GM12873 (cell line): ENCODE results near the gene RCBTB1.

Experiments
- TF ChIP-seq, protein P1 (sequence below): IDR thresholded peaks from 2 replicates; pipeline ENCODE4 v1.5.1; 2012; ENCODE audit warnings: low read depth, mild to moderate bottlenecking, moderate library complexity, low read length, control low read depth; ENCODE audit not compliant: insufficient read depth; ENCODE audit errors: missing control alignments

The RCBTB1 gene

DNA sequence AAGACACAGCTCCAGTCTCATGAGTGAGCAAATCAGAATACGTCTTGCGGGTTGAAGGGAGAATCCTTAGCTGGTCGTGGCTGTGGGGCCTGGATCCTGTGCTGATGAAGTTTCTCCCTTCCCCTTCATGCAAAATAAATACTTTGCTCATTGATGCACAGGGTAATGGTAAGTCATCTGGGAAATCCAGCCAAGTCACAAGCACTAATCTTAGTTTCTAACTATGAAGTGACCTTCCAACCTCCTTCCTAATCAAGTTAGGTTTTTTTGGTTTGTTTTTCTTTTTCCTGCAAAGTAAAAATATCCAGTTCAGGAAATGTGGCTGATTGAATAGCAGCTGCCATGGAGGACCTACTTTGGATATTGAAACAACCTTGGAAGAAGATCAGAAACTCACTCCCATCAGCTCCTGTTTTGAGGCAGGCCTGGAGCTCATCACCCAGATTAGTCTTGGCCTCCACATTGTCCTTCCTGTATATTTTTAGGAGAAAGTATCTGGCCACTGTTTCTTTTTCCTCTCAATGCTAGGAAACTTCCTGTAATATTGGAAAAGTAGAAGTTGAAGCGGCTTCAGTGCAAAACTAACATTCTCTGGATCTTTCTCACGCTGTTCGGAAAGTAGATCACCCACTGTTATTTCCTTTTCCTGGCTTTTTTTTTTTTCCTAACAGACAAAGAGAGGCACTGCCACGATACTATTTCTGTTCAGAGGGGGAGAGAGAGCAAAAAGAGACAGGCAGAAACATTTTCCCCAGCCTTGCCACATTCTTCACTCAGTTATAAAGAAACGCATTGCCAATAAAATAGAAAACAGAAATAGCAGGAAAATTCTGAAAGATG, 30.7 kb upstream of the RCBTB1 start:
- TF ChIP-seq, protein P1, sequence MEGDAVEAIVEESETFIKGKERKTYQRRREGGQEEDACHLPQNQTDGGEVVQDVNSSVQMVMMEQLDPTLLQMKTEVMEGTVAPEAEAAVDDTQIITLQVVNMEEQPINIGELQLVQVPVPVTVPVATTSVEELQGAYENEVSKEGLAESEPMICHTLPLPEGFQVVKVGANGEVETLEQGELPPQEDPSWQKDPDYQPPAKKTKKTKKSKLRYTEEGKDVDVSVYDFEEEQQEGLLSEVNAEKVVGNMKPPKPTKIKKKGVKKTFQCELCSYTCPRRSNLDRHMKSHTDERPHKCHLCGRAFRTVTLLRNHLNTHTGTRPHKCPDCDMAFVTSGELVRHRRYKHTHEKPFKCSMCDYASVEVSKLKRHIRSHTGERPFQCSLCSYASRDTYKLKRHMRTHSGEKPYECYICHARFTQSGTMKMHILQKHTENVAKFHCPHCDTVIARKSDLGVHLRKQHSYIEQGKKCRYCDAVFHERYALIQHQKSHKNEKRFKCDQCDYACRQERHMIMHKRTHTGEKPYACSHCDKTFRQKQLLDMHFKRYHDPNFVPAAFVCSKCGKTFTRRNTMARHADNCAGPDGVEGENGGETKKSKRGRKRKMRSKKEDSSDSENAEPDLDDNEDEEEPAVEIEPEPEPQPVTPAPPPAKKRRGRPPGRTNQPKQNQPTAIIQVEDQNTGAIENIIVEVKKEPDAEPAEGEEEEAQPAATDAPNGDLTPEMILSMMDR = no peak

DNA sequence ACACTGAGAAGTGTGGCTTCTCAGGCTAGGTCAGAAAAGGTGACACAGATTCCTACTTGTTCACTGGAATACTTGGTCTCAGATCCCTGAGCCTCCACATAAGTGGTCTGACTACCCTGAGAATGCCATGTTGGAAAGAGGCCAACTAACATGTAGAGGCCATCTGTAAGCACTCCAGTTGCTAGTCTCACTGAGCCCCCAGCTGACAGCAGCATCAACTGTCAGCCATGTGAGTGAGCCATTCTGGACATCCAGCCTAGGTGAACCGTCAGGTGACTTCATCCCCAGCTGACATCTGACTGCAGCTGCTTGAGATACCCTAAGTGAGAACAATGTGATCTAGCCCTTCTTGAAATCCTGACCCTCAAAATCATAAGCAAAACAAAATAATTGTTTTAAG, 24.8 kb upstream of the RCBTB1 start:
- TF ChIP-seq, protein P1 = no peak

DNA sequence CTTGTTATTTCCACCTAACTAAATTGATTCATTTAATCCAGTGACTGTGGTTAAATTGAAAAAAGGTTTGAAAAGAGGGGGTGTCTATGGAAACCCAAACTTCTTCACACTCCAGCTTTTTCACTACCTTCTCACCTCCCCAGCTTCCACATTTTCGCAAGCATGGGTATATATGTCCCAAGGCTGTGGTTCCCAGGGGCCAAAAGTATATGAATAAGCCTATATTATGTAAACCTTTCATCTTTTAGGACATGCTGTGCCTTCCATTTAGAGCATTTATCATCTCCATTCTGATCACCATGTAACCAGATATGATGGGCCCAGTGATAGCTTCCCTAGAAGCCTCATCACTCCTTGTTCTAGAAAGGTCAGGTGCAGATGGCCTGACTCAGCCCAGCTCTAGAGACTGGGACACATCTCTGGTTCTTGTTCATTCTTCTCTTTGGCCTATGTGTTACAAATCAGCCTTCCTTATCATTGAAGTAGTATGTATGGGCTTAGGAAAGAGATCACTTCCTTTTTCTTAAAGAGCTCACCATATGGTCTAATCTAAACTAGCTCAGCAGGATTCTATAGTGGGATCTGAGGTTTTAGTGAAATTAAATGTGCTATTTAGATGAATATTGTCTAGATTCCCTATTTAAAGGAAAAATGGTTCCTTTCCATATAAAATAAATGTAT, 23.4 kb upstream of the RCBTB1 start:
- TF ChIP-seq, protein P1 = no peak

DNA sequence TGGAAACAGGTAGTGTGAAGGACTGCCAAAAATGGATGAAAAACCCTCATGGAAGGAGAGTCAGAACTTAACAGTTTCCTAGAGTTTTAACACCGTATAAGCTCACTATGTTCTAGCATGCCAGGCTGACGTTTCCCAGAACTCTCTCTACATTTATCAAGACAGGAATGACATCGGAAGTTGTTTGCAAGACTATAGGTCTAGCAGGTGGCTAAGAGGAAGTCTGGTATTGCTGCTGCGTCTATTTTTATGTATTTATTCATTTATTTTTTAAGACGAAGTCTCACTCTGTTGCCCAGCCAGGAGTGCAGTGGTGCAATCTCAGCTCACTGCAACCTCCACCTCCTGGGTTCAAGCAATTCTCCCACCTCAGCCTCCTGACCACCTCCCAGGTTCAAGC, 22.4 kb upstream of the RCBTB1 start:
- TF ChIP-seq, protein P1 = no peak

DNA sequence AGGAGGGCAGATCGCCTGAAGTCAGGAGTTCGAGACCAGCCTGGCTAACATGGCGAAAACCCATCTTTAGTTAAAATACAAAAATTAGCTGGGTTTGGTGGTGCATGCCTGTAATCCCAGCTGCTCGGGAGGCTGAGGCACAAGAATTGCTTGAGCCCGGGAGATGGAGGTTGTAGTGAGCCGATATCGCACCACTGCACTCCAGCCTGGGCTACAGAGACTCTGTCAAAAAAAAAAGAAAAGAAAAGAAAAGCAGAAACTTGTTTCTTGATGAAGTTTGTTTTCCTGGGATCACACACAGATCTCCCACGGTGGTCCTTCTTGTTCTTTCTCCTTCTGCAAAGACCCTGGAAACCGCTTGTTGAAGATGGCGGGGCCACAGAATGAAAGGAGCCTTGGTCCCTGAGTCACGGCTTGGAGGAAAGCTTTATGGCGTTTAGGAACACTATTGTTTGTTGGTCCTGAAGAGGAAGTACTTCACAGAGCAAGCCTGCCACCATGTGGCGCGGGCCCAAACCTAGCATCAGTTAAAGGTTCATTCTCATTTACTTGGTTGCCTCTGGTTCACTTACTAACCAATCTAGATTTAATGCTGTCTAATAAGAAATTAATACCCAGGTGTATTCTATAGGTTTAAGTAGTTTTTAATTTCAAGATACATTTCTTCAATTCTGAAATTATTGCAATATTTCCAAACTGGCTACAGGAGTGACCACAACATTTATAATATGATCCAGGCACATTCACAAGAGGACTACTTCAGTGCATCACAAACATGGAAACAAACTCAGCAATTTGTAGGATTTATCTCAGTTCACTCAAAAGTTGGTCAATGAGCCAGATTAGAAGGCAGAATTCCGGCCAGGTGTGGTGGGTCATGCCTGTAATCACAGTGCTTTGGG, 21.6 kb upstream of the RCBTB1 start:
- TF ChIP-seq, protein P1 = peak; percentile 81

DNA sequence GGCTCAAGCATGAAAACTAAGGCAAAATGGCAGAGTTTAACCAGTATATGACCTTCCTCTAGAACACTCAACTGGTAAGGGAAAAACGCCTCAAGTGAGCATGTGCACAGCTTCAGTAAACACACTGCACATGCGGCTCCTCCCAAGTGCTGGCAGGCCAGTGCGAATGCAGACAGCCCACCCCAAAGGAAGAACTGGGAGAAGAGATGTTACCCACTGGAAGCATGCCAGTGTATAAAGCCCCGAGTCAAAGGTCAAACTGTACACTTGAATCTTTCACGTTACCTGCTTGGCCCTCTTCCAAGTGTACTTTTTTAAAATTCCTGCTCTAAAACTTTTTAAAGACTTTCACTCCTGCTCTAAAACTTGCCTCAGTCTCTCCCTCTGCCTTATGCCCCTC, 19.2 kb upstream of the RCBTB1 start:
- TF ChIP-seq, protein P1 = no peak
